ENCODE measurements around the gene FRMD8.

DNA sequence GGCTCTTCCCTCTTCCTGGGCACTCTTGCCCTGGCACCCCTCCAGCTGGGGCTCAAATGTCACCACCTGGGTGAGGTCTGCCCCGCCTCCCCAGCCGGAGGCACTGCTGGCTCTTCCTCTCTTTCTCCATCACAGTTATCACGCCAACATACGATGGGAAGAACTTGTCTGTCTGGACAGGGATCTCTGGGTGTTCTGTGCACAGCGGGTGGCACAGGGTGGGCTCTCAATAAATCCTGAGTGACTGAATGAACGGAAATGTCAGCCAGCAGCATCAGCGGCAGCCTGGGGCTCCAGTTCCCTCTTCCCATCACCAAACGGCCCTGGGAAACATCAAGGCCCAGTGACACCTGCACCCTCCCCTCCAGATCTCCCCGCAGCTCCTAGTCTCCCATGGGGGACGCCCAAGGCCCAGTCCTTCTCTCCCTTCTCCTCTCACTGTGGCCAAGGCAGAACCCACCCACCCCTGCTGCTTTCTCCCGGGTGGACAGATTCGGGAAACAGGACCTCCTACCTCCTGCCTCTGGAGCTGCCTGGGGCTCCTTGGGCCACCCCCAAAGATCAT is 3.6 kb upstream of the FRMD8 start:
- TF ChIP-seq, protein P1, sequence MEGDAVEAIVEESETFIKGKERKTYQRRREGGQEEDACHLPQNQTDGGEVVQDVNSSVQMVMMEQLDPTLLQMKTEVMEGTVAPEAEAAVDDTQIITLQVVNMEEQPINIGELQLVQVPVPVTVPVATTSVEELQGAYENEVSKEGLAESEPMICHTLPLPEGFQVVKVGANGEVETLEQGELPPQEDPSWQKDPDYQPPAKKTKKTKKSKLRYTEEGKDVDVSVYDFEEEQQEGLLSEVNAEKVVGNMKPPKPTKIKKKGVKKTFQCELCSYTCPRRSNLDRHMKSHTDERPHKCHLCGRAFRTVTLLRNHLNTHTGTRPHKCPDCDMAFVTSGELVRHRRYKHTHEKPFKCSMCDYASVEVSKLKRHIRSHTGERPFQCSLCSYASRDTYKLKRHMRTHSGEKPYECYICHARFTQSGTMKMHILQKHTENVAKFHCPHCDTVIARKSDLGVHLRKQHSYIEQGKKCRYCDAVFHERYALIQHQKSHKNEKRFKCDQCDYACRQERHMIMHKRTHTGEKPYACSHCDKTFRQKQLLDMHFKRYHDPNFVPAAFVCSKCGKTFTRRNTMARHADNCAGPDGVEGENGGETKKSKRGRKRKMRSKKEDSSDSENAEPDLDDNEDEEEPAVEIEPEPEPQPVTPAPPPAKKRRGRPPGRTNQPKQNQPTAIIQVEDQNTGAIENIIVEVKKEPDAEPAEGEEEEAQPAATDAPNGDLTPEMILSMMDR (IDR thresholded peaks at IDR 0.05; ENCODE audit: poor library complexity) = no peak
- no peak for TF ChIP-seq EZH2 (IDR thresholded peaks at IDR 0.05; ENCODE audit: borderline replicate concordance)
